ENCODE data around the gene PET100. TPM values are rescaled to one million over a fixed set of nuclear protein-coding genes. Genes with fewer than 3 reads are reported as not detected.
A peak's percentile ranks its signal among the peaks of the same experiment; 100 is the strongest.

PET100 gene
- polyA plus RNA-seq, 3 donors, result 39.6 to 101 (median 62.3) TPM

DNA sequence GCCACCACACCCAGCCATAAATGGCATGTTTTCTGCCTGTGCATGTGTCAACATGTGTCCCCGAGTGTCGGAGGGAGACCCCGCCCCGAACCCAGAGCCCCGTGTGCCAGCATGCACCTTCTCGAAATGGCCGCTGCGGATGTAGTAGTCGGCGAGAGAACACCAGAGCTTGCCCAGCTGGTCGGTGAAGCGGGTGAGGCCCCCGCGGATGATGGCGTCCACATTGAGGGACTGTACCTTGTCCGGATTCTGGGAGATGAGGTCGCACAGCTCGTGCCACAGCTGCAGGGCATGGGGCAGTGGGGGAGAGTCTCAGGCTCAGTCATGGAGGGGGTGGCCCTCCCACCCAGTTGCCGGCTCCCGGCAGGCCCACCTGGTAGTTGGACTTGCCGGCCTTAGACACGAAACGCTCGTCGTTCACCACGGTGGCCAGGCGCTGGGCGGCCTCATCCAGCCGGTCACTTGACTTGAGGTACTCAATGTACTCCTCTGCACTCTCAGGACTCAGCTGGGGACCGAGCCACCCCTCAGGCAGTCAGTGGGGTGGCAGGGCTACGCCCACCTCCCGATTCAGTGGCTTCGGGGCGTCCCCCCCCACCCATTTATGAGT lies 3.7 kb upstream of the PET100 start:
- 96 to 97% (median 97%) methylated on average over 30 to 34 of the region's 34 CpGs for WGBS, 3 donors
- no peak overlapping the region for H3K27ac ChIP-seq (ENCODE audit: low read depth, low read length)

DNA sequence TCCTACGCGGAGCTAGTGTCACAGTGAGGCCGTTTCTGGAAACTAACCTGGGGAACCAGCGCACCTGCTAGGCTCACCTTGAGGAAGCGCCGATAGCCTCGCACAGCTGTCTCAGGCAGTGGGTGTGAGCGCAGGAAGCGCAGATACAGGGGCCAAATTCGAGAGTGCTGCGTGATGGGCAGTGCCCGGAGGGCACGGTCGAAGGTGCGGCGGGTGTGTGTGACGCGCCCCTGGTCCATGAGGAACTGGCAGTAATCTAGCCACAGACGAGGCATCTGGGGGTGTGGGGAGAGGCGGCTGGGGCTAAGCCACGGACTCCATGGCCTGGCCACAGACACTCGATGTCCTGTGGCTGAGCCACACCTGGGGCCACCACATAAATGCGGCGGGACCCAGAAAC lies 2.4 kb upstream of the PET100 start:
- no peak overlapping the region for H3K27ac ChIP-seq (ENCODE audit: low read depth, low read length)
- 89 to 94% (median 92%) methylated on average over 20 to 24 of the region's 24 CpGs for WGBS, 3 donors

DNA sequence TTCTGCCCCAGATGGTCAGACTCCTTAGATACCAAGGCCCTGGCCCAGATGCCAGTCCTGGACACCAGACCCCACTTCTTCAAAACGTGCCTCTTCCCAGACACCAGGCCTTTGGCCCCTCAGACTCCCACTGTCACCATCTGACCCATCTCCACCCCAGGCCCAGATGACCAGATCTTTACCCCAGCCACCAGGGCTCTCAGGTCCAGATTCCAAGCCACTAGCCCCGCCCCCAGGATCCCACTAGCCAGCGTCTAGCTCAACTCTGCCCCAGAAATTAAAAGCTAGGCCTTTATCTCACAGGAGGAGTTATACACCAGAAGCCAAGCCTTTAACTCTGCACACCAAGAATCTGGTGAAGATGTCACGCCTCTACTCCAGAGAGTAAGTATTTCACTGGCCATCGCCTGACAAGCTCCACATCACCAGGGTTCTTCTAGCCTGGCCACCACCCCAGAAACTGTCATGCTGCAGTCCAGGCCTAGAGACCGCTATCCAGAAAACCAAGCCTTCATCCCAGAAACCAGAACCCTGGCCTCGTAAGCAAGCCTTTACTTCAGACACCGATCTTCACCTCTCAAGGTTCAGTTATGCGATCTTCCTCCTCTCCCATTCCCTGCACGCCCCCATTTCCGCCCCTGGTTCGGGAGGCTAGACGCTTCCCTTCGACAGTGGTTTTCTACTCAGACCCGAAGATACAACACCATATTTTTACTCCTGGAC lies 843 bp upstream of the PET100 start:
- WGBS, 3 donors, result 3 to 5% (median 3%) methylated on average over 15 of the region's 15 CpGs
- peak overlapping the region; percentile 32 for H3K27ac ChIP-seq (ENCODE audit: low read depth, low read length)

DNA sequence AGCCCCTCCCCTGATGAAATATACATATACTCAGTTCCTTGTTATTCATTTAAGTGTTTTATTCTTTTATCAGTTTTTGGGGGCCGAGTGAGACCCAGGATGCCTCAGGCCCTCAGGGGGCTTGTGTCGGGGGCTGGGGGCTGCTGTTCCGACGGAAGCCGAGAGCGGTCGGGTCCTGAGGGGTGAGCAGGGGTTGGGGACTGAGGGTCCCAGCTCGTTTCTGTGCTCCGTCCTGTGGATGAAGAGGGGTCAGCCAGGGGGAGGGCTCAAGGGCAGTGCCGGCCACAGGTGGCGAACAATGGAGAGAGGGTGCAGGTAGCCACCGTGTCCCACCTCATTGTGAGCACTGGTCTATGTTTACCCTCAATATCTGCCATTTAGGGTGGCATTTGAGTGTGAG lies 2.0 kb downstream of the PET100 start:
- WGBS, 3 donors, result 84 to 93% (median 90%) methylated on average over 12 of the region's 12 CpGs

DNA sequence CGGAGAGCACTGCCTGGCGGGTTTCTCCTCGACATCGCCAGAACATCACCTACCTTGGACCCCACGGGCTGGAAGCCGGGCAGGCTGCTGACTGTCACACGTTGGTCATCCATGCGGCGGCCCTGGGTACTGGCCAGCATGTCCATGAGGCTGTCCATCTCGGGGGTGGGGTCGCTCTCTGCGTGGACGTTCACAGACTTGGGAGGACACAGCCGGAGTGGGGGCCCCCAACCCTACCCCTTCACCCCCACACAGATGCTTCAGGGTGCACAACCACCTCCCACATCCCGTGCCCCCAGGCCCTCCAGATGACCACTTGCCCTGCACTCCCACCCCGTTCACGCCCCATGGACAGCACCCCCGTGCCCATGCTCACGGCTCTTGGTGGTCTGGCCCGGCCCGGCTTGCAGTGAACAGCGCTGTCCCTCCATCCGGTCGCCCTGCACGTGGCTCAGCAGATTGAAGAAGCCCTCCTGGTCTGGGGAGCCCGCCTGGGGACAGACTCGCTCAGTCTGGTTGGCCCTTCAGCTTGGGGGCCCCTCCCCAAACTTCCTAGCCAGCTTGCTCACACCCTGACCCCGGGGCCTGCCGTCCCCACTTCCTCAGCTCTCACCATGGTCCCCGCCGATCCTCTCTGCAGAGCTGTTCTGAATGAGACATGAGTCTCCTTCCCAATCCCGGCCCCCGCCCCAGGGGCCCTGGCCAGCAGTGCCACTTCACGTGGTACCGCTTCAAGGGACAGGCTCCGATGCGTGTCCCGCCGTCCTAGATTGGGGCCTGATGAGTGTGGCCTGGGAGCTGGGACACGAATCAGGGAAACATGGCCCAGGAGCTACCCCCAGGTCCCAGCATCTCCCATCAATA lies 3.0 kb downstream of the PET100 start:
- 88 to 90% (median 89%) methylated on average over 40 of the region's 40 CpGs for WGBS, 3 donors

More for the DNA sequence above, 2.0 kb downstream of the PET100 start:
- no peak overlapping the region for H3K27ac ChIP-seq (ENCODE audit: low read depth, low read length)

DNA sequence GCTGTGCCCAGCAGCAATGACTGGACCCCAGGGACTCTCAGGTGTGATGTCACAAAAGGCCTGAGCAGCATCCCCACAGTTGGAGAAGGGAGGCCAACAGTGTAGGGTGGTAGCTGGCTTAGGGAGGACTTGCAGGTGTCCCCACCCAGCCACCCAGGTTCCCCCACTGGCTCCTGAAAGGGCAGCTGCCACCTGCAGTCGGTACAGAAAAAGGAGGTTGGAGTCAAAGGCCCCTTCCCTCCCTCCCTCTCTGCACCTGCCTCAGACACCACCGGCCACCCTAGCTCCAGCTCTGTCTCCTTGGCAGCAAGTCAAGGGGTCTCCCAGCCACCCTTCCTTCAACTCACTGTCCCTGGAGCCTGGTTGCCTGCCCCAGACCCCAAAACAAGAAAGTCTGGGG lies 4.1 kb downstream of the PET100 start, which contains the start of gene PCP2:
PCP2 (minus strand) TSS at position 22 of the 400 bp plus-strand sequence. CDS start 262 bp downstream, outside the sequence.
- no peak within 1 kb of the TSS for H3K27ac ChIP-seq (ENCODE audit: low read depth, low read length)
- 29 to 40% (median 35%) methylated on average over 1 to 2 of the region's 2 CpGs for WGBS, 3 donors

More for the DNA sequence above, 3.0 kb downstream of the PET100 start:
- H3K27ac ChIP-seq (ENCODE audit: low read depth, low read length), result no peak overlapping the region

DNA sequence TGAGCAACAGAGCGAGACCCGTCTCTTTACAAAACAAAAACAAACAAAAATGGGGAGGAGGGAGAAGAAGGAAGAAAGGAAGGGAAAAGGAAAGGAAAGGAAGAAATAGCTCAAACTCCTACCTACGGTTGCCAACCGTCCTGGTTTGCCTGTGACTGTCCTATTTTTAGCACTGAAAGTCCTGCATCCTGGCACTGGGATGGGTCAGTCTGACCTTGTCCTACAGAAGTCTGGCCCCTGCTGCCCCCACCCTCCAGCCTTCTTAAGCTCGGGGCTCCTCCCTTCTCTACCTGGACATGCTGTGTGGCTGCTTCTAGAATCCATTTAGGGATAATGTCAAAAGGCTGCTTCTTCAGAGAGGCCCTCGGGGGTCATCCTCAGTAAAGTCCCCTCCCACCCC lies 6.1 kb downstream of the PET100 start:
- WGBS, 3 donors, result 42 to 61% (median 50%) methylated on average over 6 of the region's 6 CpGs
- H3K27ac ChIP-seq (ENCODE audit: low read depth, low read length), result no peak overlapping the region

DNA sequence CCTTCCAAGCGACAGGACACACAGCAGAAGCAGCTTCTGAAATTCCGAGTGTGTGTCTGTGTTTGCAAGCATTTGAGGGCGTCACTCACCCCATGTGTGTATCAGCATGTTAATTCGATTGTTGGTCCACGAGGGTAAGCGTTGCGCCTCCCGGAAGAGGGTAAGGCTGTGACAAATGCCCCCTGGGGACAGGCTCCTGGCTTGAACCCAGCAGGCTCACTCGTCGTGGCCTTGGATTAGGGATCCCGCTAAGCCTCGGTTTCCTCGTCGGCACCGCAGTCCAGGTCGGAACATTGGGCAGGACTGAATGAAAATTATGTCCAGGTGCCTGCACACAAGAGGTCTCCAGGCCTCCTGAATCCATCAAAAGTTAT lies 6.7 kb downstream of the PET100 start:
- H3K27ac ChIP-seq (ENCODE audit: low read depth, low read length), result no peak overlapping the region
- 56 to 67% (median 65%) methylated on average over 16 of the region's 16 CpGs for WGBS, 3 donors

DNA sequence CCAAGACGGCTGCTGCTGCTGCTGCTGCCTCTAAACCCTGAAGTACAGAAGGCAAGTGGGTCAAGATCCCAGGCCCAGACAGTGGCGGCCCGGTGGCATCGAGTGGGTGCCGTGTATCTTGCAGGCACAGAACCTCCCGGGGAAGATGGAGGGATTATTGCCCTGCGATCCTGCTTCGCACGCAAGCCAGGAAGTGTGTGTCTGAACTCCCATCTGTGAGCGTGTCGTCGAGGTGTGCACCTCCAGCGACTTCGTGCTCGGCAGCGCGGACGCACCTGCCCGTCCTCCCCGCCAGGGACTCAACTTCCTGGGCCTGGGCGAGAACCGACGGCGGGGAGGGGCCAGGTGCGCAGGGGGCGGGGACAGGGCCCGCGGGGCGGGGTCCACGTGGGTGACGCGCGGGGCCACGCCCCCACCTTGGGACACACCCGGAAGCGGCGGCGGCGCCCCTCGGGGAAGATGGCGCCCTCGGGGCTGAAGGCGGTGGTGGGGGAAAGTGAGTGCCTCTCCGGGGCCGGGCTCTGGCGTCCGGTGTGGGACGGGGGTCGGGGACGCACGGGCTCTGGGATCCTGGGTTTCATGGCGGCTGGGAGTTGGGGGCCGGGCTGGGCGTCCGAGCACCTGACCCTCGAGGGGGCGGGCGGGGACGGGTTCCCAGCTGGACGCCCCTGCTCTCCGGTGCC lies 7.2 kb downstream of the PET100 start, which contains the start of gene STXBP2:
STXBP2 (plus strand) TSS at position 420 of the 683 bp plus-strand sequence; CDS start at position 460, 40 bp downstream.
- WGBS, 3 donors, result 4 to 7% (median 6%) methylated on average over 57 to 61 of the region's 61 CpGs
- peak within 1 kb of the TSS; percentile 62 for H3K27ac ChIP-seq (ENCODE audit: low read depth, low read length)

DNA sequence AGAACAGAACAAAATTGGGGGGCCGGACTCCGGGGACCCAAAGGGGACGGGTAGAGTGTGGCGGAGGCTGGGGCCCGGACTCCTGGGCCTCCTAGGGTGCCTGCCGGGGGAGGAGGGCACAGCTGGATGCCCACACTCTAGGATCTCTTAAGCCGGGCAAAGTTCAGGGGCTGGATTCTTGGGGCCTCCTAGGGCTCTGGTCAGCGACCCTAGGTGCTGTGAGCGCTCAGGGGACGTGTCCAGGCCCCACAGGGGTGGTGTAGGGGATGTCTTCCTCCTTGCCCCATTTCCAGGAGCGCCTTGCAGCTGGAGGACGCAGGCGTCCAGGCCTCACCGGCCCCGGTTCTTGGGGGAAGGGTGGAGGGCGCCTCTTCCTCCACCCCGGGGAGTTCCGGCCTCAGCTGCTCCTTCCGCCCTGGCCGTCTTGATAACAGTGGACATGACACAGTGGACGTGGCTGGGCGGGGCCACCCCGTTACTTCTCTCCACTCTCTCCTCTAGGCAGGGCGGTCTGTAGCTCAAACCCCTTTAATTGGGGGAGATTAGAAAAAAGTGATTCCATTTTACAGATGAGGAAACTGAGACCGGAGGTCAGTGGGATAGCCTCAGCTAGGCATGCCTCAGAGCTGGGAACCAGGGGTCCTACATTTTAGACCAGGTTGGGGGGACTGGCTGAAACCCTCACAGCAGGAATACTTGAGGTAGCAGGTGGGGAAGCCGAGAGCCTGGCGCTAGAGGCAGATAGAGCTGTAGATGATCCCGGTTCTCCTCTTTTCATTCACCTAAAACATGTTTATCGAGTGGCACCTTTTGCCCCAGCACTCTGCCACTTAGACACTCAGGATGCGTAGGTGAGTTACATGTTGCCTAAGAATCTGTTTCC lies 8.0 kb downstream of the PET100 start:
- WGBS, 3 donors, result 27 to 33% (median 28%) methylated on average over 29 to 30 of the region's 30 CpGs

DNA sequence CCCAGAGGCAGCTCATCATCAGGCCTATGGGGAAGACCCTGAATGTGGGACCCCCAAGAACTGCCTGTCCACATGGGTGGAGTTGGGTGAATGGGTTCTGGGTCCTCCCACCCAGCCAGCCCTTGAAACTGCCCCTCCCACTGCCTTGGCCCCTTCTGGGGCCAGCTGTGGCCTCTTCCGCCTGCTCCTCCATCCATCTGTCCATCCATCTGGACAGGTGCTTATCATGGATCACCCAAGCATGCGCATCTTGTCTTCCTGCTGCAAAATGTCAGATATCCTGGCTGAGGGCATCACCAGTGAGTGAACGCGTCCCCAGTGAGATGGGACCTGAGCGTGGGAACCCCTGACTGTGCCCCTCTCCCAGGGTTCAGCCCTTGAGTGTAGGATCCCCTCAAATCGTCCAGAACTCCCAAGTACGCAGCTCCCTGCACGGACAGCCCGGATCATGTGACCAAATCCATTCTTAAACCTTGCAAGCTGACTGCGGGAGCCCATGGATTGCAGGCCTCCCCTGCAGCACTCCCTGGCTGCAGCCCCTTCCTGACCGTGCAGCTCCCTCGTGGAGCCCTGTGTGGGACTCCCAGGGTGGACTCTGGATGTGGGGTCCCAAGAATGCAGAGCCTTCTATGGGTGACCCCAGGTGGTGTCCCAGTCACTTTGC lies 9.3 kb downstream of the PET100 start:
- 72 to 73% (median 73%) methylated on average over 12 of the region's 12 CpGs for WGBS, 3 donors
- H3K27ac ChIP-seq (ENCODE audit: low read depth, low read length), result no peak overlapping the region

More for the DNA sequence above, 8.0 kb downstream of the PET100 start:
- H3K27ac ChIP-seq (ENCODE audit: low read depth, low read length), result peak overlapping the region; percentile 62

DNA sequence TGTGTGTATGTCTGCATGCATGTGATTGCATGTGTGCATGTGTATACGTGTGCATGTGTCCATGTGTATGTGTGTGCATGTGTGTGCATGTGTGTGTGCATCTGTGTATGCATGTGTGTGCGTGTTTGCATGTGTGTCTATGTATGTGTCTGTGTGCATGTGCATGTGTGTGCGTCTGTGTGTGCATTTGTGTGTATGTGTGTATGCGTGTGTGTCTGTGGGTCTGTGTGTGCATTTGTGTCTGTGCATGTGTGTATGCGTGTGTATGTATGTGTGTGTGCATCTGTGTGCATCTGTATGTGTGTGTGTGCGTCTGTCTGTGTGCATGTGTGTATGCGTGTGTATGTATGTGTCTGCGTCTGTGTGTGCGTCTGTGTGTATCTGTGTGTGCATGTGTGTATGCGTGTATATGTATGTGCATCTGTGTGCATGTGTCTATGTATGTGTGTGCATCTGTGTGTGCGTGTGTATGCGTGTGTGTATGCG lies 10.3 kb downstream of the PET100 start:
- no peak overlapping the region for H3K27ac ChIP-seq (ENCODE audit: low read depth, low read length)
- WGBS, 3 donors, result 96 to 98% (median 98%) methylated on average over 13 of the region's 13 CpGs

DNA sequence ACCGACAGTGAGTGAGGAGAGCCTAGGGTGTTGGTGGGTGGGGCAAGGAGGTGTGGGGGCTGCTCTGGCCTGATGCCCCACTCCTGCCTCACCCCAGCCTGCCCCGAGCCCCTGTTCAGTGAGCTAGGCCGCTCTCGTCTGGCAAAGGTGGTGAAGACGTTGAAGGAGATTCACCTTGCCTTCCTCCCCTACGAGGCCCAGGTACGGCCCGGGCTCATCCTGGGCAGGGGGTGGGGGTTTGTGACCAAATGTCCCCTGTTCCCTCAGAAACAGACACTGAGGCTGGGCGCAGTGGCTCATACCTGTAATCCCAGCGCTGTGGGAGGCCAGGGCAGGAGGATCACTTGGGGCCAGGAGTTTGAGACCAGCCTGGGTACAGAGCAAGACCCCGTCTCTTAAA lies 11.2 kb downstream of the PET100 start:
- H3K27ac ChIP-seq (ENCODE audit: low read depth, low read length), result no peak overlapping the region
- 92 to 93% (median 92%) methylated on average over 11 of the region's 11 CpGs for whole genome bisulfite sequencing, 3 donors

DNA sequence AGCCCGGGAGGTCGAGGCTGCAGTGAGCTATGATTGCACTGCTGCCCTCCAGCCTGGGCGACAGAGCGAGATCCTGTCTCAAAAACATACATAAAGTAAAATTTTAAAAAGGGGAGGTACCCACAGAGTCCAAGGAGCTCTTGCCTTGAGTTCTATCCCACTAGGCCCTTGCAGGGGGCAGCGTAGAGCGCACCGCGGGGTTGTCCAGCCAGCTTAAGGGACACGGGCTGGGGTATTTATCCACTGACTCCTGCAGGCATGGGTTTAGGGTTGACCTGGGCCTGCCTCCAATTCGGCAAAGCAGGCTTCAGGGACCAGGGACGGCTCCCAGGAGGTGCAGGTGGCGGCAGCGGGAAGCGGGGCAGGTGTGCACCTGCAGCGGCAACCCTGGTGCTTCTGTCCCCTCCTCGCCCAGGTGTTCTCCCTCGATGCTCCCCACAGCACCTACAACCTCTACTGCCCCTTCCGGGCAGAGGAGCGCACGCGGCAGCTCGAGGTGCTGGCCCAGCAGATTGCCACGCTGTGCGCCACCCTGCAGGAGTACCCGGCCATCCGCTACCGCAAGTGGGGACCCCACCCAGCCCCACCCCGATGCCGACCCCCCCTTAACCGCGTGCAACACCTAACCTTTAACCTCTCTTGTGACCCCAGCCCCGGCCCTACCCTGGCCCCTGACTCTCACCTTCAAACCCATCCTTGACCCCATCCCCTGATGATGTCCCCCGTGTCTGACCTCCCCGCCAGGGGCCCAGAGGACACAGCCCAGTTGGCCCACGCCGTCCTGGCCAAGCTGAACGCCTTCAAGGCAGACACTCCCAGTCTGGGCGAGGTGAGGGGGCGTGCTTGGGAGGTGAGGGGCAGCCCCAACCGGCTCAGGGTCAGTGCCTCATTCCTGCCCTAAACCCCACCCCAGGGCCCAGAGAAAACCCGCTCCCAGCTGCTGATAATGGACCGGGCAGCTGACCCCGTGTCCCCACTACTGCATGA lies 12.0 kb downstream of the PET100 start:
- 78 to 87% (median 86%) methylated on average over 40 to 43 of the region's 43 CpGs for WGBS, 3 donors
- no peak overlapping the region for H3K27ac ChIP-seq (ENCODE audit: low read depth, low read length)

DNA sequence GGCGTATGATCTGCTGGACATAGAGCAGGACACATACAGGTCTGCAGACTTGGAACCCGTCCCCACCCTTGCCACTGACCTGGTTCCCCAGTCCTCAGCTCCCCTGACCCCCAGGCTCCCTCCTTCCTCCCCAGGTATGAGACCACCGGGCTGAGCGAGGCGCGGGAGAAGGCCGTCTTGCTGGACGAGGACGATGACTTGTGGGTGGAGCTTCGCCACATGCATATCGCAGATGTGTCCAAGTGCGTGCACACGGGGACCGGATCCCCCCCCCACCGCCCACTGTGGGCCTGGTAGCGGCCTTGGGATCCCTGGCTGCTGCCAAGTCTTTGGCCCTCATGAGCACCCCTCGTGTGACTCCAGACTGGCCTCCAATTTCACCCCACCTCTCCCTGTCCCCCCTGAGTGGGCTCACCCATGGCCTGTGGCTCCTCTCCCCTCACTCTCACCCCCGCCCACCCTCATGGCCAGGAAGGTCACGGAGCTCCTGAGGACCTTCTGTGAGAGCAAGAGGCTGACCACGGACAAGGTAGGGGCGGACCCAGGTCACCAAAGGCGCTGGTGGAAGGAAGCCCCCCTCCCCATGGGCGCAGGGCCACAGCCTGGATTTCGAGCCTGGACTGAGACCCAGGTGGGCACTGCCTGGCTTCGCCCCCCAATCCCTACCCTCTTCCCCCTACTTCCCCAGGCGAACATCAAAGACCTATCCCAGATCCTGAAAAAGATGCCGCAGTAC lies 12.9 kb downstream of the PET100 start:
- WGBS, 3 donors, result 88 to 93% (median 92%) methylated on average over 27 of the region's 27 CpGs
- no peak overlapping the region for H3K27ac ChIP-seq (ENCODE audit: low read depth, low read length)

Measured in adipose tissue (tissue), 3 donors.